H9 (cell line): ENCODE data around the gene PRDM11. TPM values are rescaled to one million over a fixed set of nuclear protein-coding genes. Genes with fewer than 3 reads are reported as not detected.

Source experiments
- DNase-seq: peaks from one replicate; pipeline ENCODE4 v3.0.0-alpha.2; 2017
- H2AFZ ChIP-seq: one replicate; pipeline ENCODE4 v1.6.1; 2013; ENCODE audit warnings: mild to moderate bottlenecking, low read length, control low read depth, moderate library complexity
- H2AK5ac ChIP-seq: 2 replicates; pipeline ENCODE4 v1.6.1; 2013; ENCODE audit warnings: low read length, control low read depth, mixed read lengths; ENCODE audit not compliant: insufficient read length
- H2BK120ac ChIP-seq: one replicate; pipeline ENCODE4 v1.6.1; 2013; ENCODE audit warnings: low read depth, mild to moderate bottlenecking, low read length, control low read depth, inconsistent platforms; ENCODE audit not compliant: poor library complexity, severe bottlenecking
- H2BK12ac ChIP-seq: 2 replicates; pipeline ENCODE4 v1.6.1; 2013; ENCODE audit warnings: low read length, control low read depth, mixed read lengths, low read depth; ENCODE audit not compliant: insufficient read length
- H2BK15ac ChIP-seq: 2 replicates; pipeline ENCODE4 v1.6.1; 2013; ENCODE audit warnings: low read depth, low read length, control low read depth
- H2BK20ac ChIP-seq: one replicate; pipeline ENCODE4 v1.6.1; 2013; ENCODE audit warnings: low read depth, mild to moderate bottlenecking, low read length, control low read depth, inconsistent platforms; ENCODE audit not compliant: poor library complexity, severe bottlenecking
- H2BK5ac ChIP-seq: 2 replicates; pipeline ENCODE4 v1.6.1; 2013; ENCODE audit warnings: low read length, control low read depth, mixed read lengths; ENCODE audit not compliant: insufficient read length
- H3K14ac ChIP-seq: 2 replicates; pipeline ENCODE4 v1.6.1; 2013; ENCODE audit warnings: low read length, control low read depth; ENCODE audit not compliant: insufficient read depth
- H3K18ac ChIP-seq: 2 replicates; pipeline ENCODE4 v1.6.1; 2013; ENCODE audit warnings: low read depth, mild to moderate bottlenecking, mixed read lengths, low read length, control low read depth; ENCODE audit not compliant: insufficient read length
- H3K23ac ChIP-seq: 2 replicates; pipeline ENCODE4 v1.6.1; 2013; ENCODE audit warnings: low read length, control low read depth, mixed read lengths, low read depth; ENCODE audit not compliant: insufficient read length
- H3K23me2 ChIP-seq: 2 replicates; pipeline ENCODE4 v1.6.1; 2013; ENCODE audit warnings: low read depth, mild to moderate bottlenecking, mixed read lengths, low read length, control low read depth; ENCODE audit not compliant: insufficient read length, poor library complexity, severe bottlenecking
- H3K27ac ChIP-seq: 2 replicates; pipeline ENCODE4 v1.5.1; 2013; ENCODE audit warnings: low read length, control low read depth, mixed read lengths, low read depth; ENCODE audit not compliant: insufficient read length
- H3K27me3 ChIP-seq: 2 replicates; pipeline ENCODE4 v1.6.1; 2013; ENCODE audit warnings: low read length, control low read depth, inconsistent platforms; ENCODE audit not compliant: insufficient read depth
- H3K4ac ChIP-seq: 2 replicates; pipeline ENCODE4 v1.6.1; 2013; ENCODE audit warnings: low read depth, mild to moderate bottlenecking, control low read depth, inconsistent platforms, low read length, moderate library complexity
- H3K4me1 ChIP-seq: 2 replicates; pipeline ENCODE4 v1.6.1; 2013; ENCODE audit warnings: low read length, control low read depth, inconsistent platforms; ENCODE audit not compliant: insufficient read depth
- H3K4me2 ChIP-seq: 2 replicates; pipeline ENCODE4 v1.6.1; 2013; ENCODE audit warnings: low read length, control low read depth, mixed read lengths; ENCODE audit not compliant: insufficient read length, insufficient read depth
- H3K56ac ChIP-seq: 2 replicates; pipeline ENCODE4 v1.6.1; 2013; ENCODE audit warnings: low read depth, mild to moderate bottlenecking, mixed read lengths, low read length, control low read depth; ENCODE audit not compliant: insufficient read length
- H3K79me1 ChIP-seq: 2 replicates; pipeline ENCODE4 v1.6.1; 2013; ENCODE audit warnings: low read depth, mild to moderate bottlenecking, moderate library complexity, low read length, control low read depth, inconsistent platforms; ENCODE audit not compliant: insufficient read depth, poor library complexity, severe bottlenecking
- H3K79me2 ChIP-seq: 2 replicates; pipeline ENCODE4 v1.6.1; 2013; ENCODE audit warnings: low read length, control low read depth, inconsistent platforms; ENCODE audit not compliant: insufficient read depth
- H3K9ac ChIP-seq: 2 replicates; pipeline ENCODE4 v1.6.1; 2013; ENCODE audit warnings: low read length, control low read depth, mixed read lengths; ENCODE audit not compliant: insufficient read length; ENCODE audit errors: extremely low read depth
- H3K9me3 ChIP-seq: one replicate; pipeline ENCODE4 v1.6.1; 2013; ENCODE audit warnings: low read depth, low read length, inconsistent platforms; ENCODE audit not compliant: control insufficient read depth
- H3T11ph ChIP-seq: one replicate; pipeline ENCODE4 v1.6.1; 2013; ENCODE audit warnings: mild to moderate bottlenecking, low read length, control low read depth, inconsistent platforms
- H4K20me1 ChIP-seq: one replicate; pipeline ENCODE4 v1.6.1; 2013; ENCODE audit not compliant: control insufficient read depth, insufficient read length, insufficient read depth
- H4K5ac ChIP-seq: 2 replicates; pipeline ENCODE4 v1.6.1; 2013; ENCODE audit warnings: low read depth, mild to moderate bottlenecking, mixed read lengths, low read length, control low read depth; ENCODE audit not compliant: insufficient read length
- H4K8ac ChIP-seq: replicated peaks from 2 replicates; pipeline ENCODE4 v1.6.1; 2013; ENCODE audit warnings: low read length, control low read depth, mixed read lengths, low read depth; ENCODE audit not compliant: insufficient read length
- H4K91ac ChIP-seq: 2 replicates; pipeline ENCODE4 v1.6.1; 2013; ENCODE audit warnings: low read depth, mild to moderate bottlenecking, moderate library complexity, mixed read lengths, low read length, control low read depth; ENCODE audit not compliant: insufficient read length
- H3K27ac Mint-ChIP-seq, 3 experiments: 2 replicates in 2 of 3; 3 replicates in 1 of 3; pipeline ENCODE4 v1.8.0; 2020 to 2021; ENCODE audit warnings: mixed read lengths in 3 of 3, mild to moderate bottlenecking in 1 of 3, moderate library complexity in 1 of 3
- H3K27me3 Mint-ChIP-seq: 2 replicates; pipeline ENCODE4 v1.8.0; 2021; ENCODE audit warnings: low read depth, mild to moderate bottlenecking, moderate library complexity, mixed read lengths
- H3K36me3 Mint-ChIP-seq, 3 experiments: 2 replicates in 2 of 3; 3 replicates in 1 of 3; pipeline ENCODE4 v1.8.0; 2020 to 2021; ENCODE audit warnings: low read depth in 3 of 3, mixed read lengths in 3 of 3; ENCODE audit not compliant: insufficient read depth in 1 of 3
- H3K4me1 Mint-ChIP-seq, 2 experiments: 2 replicates each; pipeline ENCODE4 v1.8.0; 2020; ENCODE audit warnings: mixed read lengths in 2 of 2
- H3K4me3 Mint-ChIP-seq, 2 experiments: 2 replicates in 1 of 2; 3 replicates in 1 of 2; pipeline ENCODE4 v1.8.0; 2020 to 2021; ENCODE audit warnings: mild to moderate bottlenecking in 2 of 2, mixed read lengths in 2 of 2, moderate library complexity in 1 of 2
- H3K9me3 Mint-ChIP-seq, 2 experiments: 2 replicates in 1 of 2; 3 replicates in 1 of 2; pipeline ENCODE4 v1.8.0; 2020; ENCODE audit warnings: mild to moderate bottlenecking in 2 of 2, mixed read lengths in 2 of 2, moderate library complexity in 1 of 2
- CTCF ChIP-seq: fragments of 200-600 bp; sonication (generic); conservative IDR thresholded peaks from 3 replicates; pipeline ENCODE4 v1.8.0; 2021; ENCODE audit warnings: antibody characterized with exemption, mild to moderate bottlenecking
- WGBS: extraction: QIAGEN DNeasy Blood & Tissue Kit; methylation state at CpG from one replicate; pipeline ENCODE4 v1.1.7; 2013; ENCODE audit warnings: missing lambda C conversion rate, low lambda C conversion rate, mixed read lengths; ENCODE audit not compliant: insufficient read length; ENCODE audit errors: extremely low coverage; 5-methylcytosine and 5-hydroxymethylcytosine counted together
- total RNA-seq: library from RNA; stranded (reverse); gene quantifications from 2 replicates; pipeline ENCODE4 v1.2.1, GENCODE V29; 2021

Gene PRDM11
- total RNA-seq, 1 experiment from 2014 or later, result 11.5 TPM

GRCh38 chr11:45181193-45181888, 34.9 kb downstream of the PRDM11 start:
- Histone ChIP-seq H3K9me3 (no peaks in the 10 kb centered on the region), H2AK5ac (no peak overlapping the region), H3K27me3 (no peaks in the 10 kb centered on the region), H3K79me2 (no peaks in the 10 kb centered on the region), H2BK5ac (no peak overlapping the region), H3K27ac (no peak overlapping the region), H4K5ac (no peak overlapping the region), H3K4ac (no peak overlapping the region), H2BK120ac (no peak overlapping the region), H3K4me1 (no peaks in the 10 kb centered on the region; the same call in 1 of the 2 replicates), H3T11ph (no peak overlapping the region), H2BK20ac (no peak overlapping the region), H4K91ac (no peak overlapping the region), H4K20me1 (no peaks in the 10 kb centered on the region), H3K79me1 (no peaks in the 10 kb centered on the region), H3K14ac (no peak overlapping the region), H3K56ac (no peak overlapping the region), H4K8ac (no peak overlapping the region), H3K23me2 (no peaks in the 10 kb centered on the region), H2BK12ac (no peak overlapping the region), H2BK15ac (no peak overlapping the region), H3K9ac (no peak overlapping the region), H3K18ac (no peak overlapping the region), H2AFZ (no peak overlapping the region), H3K23ac (no peak overlapping the region), H3K4me2 (no peak overlapping the region)
- DNase-seq, result peak; percentile 53
- no CpG with 5 or more reads among the region's 25 CpGs for WGBS
- peaks cover 24% of the 10 kb centered on the region for H3K27me3 Mint-ChIP-seq
- no peaks in the 10 kb centered on the region for H3K9me3 Mint-ChIP-seq
- peaks cover 0 to 4% (median 2%) of the 10 kb centered on the region in 3 experiments; a peak in 2 of 7 replicates for H3K36me3 Mint-ChIP-seq
- peaks cover 9 to 11% of the 10 kb centered on the region in 2 experiments for H3K4me1 Mint-ChIP-seq
- no peak for TF ChIP-seq CTCF
- H3K4me3 Mint-ChIP-seq, result peak overlapping the region; percentile 52 to 72
- peak overlapping the region in 1 of 3 experiments; percentile 18; a peak in 2 of 7 replicates for H3K27ac Mint-ChIP-seq
